HG02623 (cell line): ENCODE data around the gene PNPT1.
"Not testable (repeated sequence)": the region's sequence is repeated elsewhere in the genome, so short reads cannot be mapped to it uniquely, and the experiment has no call there.

Experiments
- ATAC-seq: cut with Tn5 transposase; IDR thresholded peaks from one replicate; pipeline ENCODE4 v1.9.1; 2021; ENCODE audit warnings: moderate library complexity; ENCODE audit not compliant: unreplicated experiment

Gene PNPT1

GRCh38 chr2:55601849-55602248 is 91.8 kb downstream of the PNPT1 start:
- ATAC-seq: no peak

GRCh38 chr2:55598056-55598795 is 95.4 kb downstream of the PNPT1 start:
- ATAC-seq: no peak

- ATAC-seq: not testable (repeated sequence)
Measured at GRCh38 chr2:55596795-55597194, 96.8 kb downstream of the PNPT1 start.

GRCh38 chr2:55595536-55595935 is 98.1 kb downstream of the PNPT1 start:
- ATAC-seq: no peak

- ATAC-seq: no peak
Measured at GRCh38 chr2:55592130-55592529, 101.5 kb downstream of the PNPT1 start.

GRCh38 chr2:55590810-55591440 is 102.7 kb downstream of the PNPT1 start:
- ATAC-seq: peak; percentile 53

GRCh38 chr2:55585451-55586080 is 108.1 kb downstream of the PNPT1 start:
- no peak for ATAC-seq
